Sigmoid colon (tissue), 4 donors: ENCODE data around the gene NKAP.

ENCODE experiments used
- CTCF ChIP-seq, 4 experiments: fragments of 450-650 bp in 3 of 4; fragments of 200-600 bp in 1 of 4; IDR thresholded peaks; one replicate each; pipeline ENCODE4 v1.5.1; 2016 to 2019; ENCODE audit warnings: antibody characterized with exemption in 4 of 4, mild to moderate bottlenecking in 3 of 4, moderate library complexity in 2 of 4
- EP300 ChIP-seq, 4 donors: sonication (generic); formaldehyde crosslinking; IDR thresholded peaks; one replicate each; pipeline ENCODE4 v1.6.1; 2017; ENCODE audit warnings: antibody characterized with exemption in 4 of 4
- POLR2A ChIP-seq, 2 donors: fragments of 450-650 bp; IDR thresholded peaks; one replicate each; pipeline ENCODE4 v1.6.1; 2016; ENCODE audit warnings: antibody characterized with exemption in 2 of 2, mild to moderate bottlenecking in 2 of 2, moderate library complexity in 2 of 2
- POLR2AphosphoS5 ChIP-seq, 4 donors: sonication (generic); formaldehyde crosslinking; IDR thresholded peaks; one replicate each; pipeline ENCODE4 v1.6.1; 2017; ENCODE audit warnings: antibody characterized with exemption in 4 of 4

GRCh38 chrX:119900976-119901375, 42.6 kb downstream of the NKAP start:
- TF ChIP-seq CTCF (IDR thresholded peaks at IDR 0.05) (no peak), POLR2AphosphoS5 (IDR thresholded peaks at IDR 0.05) (no peak), POLR2A (IDR thresholded peaks at IDR 0.05) (no peak), EP300 (IDR thresholded peaks at IDR 0.05) (no peak)
